Lower leg skin (tissue), 3 donors: ENCODE measurements around the gene SVEP1.

Experiments
- POLR2A ChIP-seq, 2 donors: fragments of 450-650 bp; IDR thresholded peaks; one replicate each; pipeline ENCODE4 v1.6.1; 2016 to 2017; ENCODE audit warnings: antibody characterized with exemption in 2 of 2, mild to moderate bottlenecking in 1 of 2, moderate library complexity in 1 of 2
- TF ChIP-seq, protein P1 (sequence below), 3 donors: fragments of 450-650 bp; IDR thresholded peaks; one replicate each; pipeline ENCODE4 v1.5.1; 2016; ENCODE audit warnings: antibody characterized with exemption in 3 of 3, mild to moderate bottlenecking in 3 of 3, moderate library complexity in 2 of 3

DNA sequence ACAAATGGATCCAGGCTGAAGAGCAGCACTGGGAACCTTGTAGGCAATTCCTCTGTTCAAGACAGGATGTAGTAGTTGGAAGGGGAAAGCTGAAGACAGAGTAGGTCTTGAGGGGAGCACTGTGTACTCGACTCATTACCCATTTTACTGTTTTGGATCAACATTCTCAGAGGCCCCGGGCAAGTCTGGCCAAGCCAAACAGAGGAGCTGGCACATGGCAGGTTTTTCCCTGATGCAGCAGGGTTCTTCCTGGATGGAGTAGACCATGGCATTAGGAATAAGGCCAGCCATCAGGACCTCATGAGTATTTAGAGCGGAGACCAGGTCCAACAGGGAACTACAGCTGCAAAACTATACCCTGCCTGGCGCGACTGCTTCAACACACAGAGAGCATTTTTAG, 4.4 kb downstream of the SVEP1 start:
- no peak for TF ChIP-seq POLR2A (IDR thresholded peaks at IDR 0.05)
- TF ChIP-seq, protein P1, sequence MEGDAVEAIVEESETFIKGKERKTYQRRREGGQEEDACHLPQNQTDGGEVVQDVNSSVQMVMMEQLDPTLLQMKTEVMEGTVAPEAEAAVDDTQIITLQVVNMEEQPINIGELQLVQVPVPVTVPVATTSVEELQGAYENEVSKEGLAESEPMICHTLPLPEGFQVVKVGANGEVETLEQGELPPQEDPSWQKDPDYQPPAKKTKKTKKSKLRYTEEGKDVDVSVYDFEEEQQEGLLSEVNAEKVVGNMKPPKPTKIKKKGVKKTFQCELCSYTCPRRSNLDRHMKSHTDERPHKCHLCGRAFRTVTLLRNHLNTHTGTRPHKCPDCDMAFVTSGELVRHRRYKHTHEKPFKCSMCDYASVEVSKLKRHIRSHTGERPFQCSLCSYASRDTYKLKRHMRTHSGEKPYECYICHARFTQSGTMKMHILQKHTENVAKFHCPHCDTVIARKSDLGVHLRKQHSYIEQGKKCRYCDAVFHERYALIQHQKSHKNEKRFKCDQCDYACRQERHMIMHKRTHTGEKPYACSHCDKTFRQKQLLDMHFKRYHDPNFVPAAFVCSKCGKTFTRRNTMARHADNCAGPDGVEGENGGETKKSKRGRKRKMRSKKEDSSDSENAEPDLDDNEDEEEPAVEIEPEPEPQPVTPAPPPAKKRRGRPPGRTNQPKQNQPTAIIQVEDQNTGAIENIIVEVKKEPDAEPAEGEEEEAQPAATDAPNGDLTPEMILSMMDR (IDR thresholded peaks at IDR 0.05), result no peak
